GM23248 (cell line): ENCODE measurements around the gene SH3TC1. TPM values are rescaled to one million over a fixed set of nuclear protein-coding genes. Genes with fewer than 3 reads are reported as not detected.
A peak's percentile ranks its signal among the peaks of the same experiment; 100 is the strongest.

Source experiments
- DNase-seq: peaks from one replicate; pipeline ENCODE4 v3.0.0-alpha.2; 2015
- H2AFZ ChIP-seq: fragments of 200-600 bp; sonication (generic); 2 replicates; pipeline ENCODE4 v1.6.1; 2016; ENCODE audit warnings: antibody characterized with exemption
- H3F3A ChIP-seq: fragments of 200-600 bp; sonication (generic); 2 replicates; pipeline ENCODE4 v1.6.1; 2016; ENCODE audit warnings: mild to moderate bottlenecking, antibody characterized with exemption, mixed run types; ENCODE audit not compliant: insufficient read depth
- H3K27ac ChIP-seq: fragments of 200-600 bp; sonication (generic); 2 replicates; pipeline ENCODE4 v1.5.1; 2016; ENCODE audit warnings: mild to moderate bottlenecking
- H3K27me3 ChIP-seq: fragments of 200-600 bp; sonication (generic); replicated peaks from 2 replicates; pipeline ENCODE4 v1.6.1; 2016; ENCODE audit warnings: mild to moderate bottlenecking; ENCODE audit not compliant: insufficient read depth
- H3K36me3 ChIP-seq: fragments of 200-600 bp; sonication (generic); 2 replicates; pipeline ENCODE4 v1.6.1; 2016; ENCODE audit warnings: low read depth, mild to moderate bottlenecking
- H3K4me1 ChIP-seq: fragments of 200-600 bp; sonication (generic); 2 replicates; pipeline ENCODE4 v1.6.1; 2016; ENCODE audit warnings: mild to moderate bottlenecking; ENCODE audit not compliant: insufficient read depth
- H3K4me2 ChIP-seq: fragments of 200-600 bp; sonication (generic); one replicate; pipeline ENCODE4 v1.6.1; 2016; ENCODE audit warnings: mild to moderate bottlenecking; ENCODE audit not compliant: unreplicated experiment
- H3K4me3 ChIP-seq: fragments of 200-600 bp; sonication (generic); 2 replicates; pipeline ENCODE4 v1.5.1; 2016; ENCODE audit warnings: mild to moderate bottlenecking
- H3K79me2 ChIP-seq: fragments of 200-600 bp; sonication (generic); 2 replicates; pipeline ENCODE4 v1.6.1; 2016; ENCODE audit warnings: mild to moderate bottlenecking; ENCODE audit not compliant: insufficient read depth
- H3K9ac ChIP-seq: fragments of 200-600 bp; sonication (generic); 2 replicates; pipeline ENCODE4 v1.6.1; 2016; ENCODE audit warnings: mild to moderate bottlenecking
- H3K9me2 ChIP-seq: fragments of 200-600 bp; sonication (generic); 2 replicates; pipeline ENCODE4 v1.6.1; 2016; ENCODE audit warnings: mixed run types, mild to moderate bottlenecking, moderate library complexity; ENCODE audit not compliant: insufficient read depth
- H3K9me3 ChIP-seq: fragments of 200-600 bp; sonication (generic); one replicate; pipeline ENCODE4 v1.6.1; 2017; ENCODE audit warnings: low read depth
- H4K20me1 ChIP-seq: fragments of 200-600 bp; sonication (generic); 2 replicates; pipeline ENCODE4 v1.6.0; 2016; ENCODE audit not compliant: insufficient read depth
- EZH2 ChIP-seq: fragments of 200-600 bp; sonication (generic); IDR thresholded peaks from 2 replicates; pipeline ENCODE4 v1.6.1; 2018; ENCODE audit warnings: antibody characterized with exemption, mild to moderate bottlenecking; ENCODE audit not compliant: insufficient read depth, poor library complexity, severe bottlenecking
- EZH2phosphoT487 ChIP-seq: fragments of 200-600 bp; sonication (generic); IDR thresholded peaks from 2 replicates; pipeline ENCODE4 v1.6.1; 2018; ENCODE audit warnings: antibody characterized with exemption, moderate library complexity, mild to moderate bottlenecking, low read depth; ENCODE audit not compliant: insufficient read depth
- WGBS, 2 experiments: methylation state at CpG; one replicate each; pipeline ENCODE4 v1.1.6; 2015 to 2017; ENCODE audit warnings: low lambda C conversion rate in 2 of 2, low coverage in 1 of 2; ENCODE audit errors: missing lambda C conversion rate in 2 of 2; 5-methylcytosine and 5-hydroxymethylcytosine counted together
- in situ Hi-C: fragments of 300-500 bp; cut with MboI; formaldehyde crosslinking; loops from 2 replicates; pipeline ENCODE4 v1.15.0; 2020
- polyA plus RNA-seq: library from polyadenylated mRNA; unstranded; fragments of >200 nt; fragmentation: Nextera tagmentation; extraction: Ambion mirVana; gene quantifications from 2 replicates; pipeline ENCODE4 v1.2.1, GENCODE V29; 2016
- total RNA-seq: library from RNA; depleted of rRNA; stranded (reverse); fragments of >200 nt; shearing (Covaris generic); gene quantifications from 2 replicates; pipeline ENCODE4 v1.2.3, GENCODE V29; 2014

The SH3TC1 gene
- total and polyA plus RNA-seq, 2 experiments from 2014 or later, result 2.3 to 6.5 TPM

- no peaks in the 10 kb centered on the region for H3K9me3 ChIP-seq
- 24 to 28% methylated on average over 17 of the region's 17 CpGs for WGBS, 2 experiments
Observed at GRCh38 chr4:8176547-8177399, 22.3 kb upstream of the SH3TC1 start.

GRCh38 chr4:8177552-8177951 is 21.5 kb upstream of the SH3TC1 start:
- no peak for DNase-seq
- Histone ChIP-seq H3K9ac (no peak overlapping the region), H4K20me1 (no peaks in the 10 kb centered on the region), H3K4me3 (no peak overlapping the region), H3F3A (no peaks in the 10 kb centered on the region), H3K27me3 (peaks cover 5% of the 10 kb centered on the region; the same call in 1 of the 2 replicates), H3K27ac (no peak overlapping the region), H3K4me2 (no peak overlapping the region), H2AFZ (no peak overlapping the region), H3K79me2 (no peaks in the 10 kb centered on the region), H3K9me3 (no peaks in the 10 kb centered on the region), H3K4me1 (no peaks in the 10 kb centered on the region), H3K36me3 (no peaks in the 10 kb centered on the region), H3K9me2 (no peaks in the 10 kb centered on the region)
- WGBS, 2 experiments, result 56 to 60% methylated on average over 4 to 6 of the region's 6 CpGs
- in situ Hi-C loops, result no loop called here
- TF ChIP-seq EZH2phosphoT487, result no peak
- TF ChIP-seq EZH2, result no peak

More at GRCh38 chr4:8176547-8177399, 22.3 kb upstream of the SH3TC1 start:
- no peak for TF ChIP-seq EZH2phosphoT487
- TF ChIP-seq EZH2, result no peak
- no peak overlapping the region for H2AFZ ChIP-seq
- no peaks in the 10 kb centered on the region for H3K4me1 ChIP-seq
- no peaks in the 10 kb centered on the region for H3F3A ChIP-seq
- in situ Hi-C loops, result no loop called here
- H3K27ac ChIP-seq, result no peak overlapping the region
- DNase-seq, result peak; percentile 75
- no peaks in the 10 kb centered on the region for H3K9me2 ChIP-seq
- no peaks in the 10 kb centered on the region for H3K79me2 ChIP-seq
- H3K4me2 ChIP-seq, result no peak overlapping the region
- no peak overlapping the region for H3K9ac ChIP-seq
- peaks cover 5% of the 10 kb centered on the region; the same call in 1 of the 2 replicates for H3K27me3 ChIP-seq
- no peak overlapping the region for H3K4me3 ChIP-seq
- H3K36me3 ChIP-seq, result no peaks in the 10 kb centered on the region
- H4K20me1 ChIP-seq, result no peaks in the 10 kb centered on the region

GRCh38 chr4:8177956-8178355 is 21.1 kb upstream of the SH3TC1 start:
- TF ChIP-seq EZH2phosphoT487, result no peak
- TF ChIP-seq EZH2, result no peak
- in situ Hi-C loops, result no loop called here
- WGBS, 2 experiments, result 84 to 90% methylated on average over 11 of the region's 11 CpGs

GRCh38 chr4:8179074-8179473 is 20.0 kb upstream of the SH3TC1 start:
- Histone ChIP-seq H3K27ac (no peak overlapping the region), H3F3A (peaks cover 7% of the 10 kb centered on the region), H3K9me3 (no peaks in the 10 kb centered on the region), H2AFZ (no peak overlapping the region), H3K4me1 (peaks cover 5% of the 10 kb centered on the region; the same call in 1 of the 2 replicates), H3K9me2 (no peaks in the 10 kb centered on the region), H3K36me3 (no peaks in the 10 kb centered on the region), H3K4me3 (no peak overlapping the region), H3K9ac (no peak overlapping the region), H4K20me1 (no peaks in the 10 kb centered on the region), H3K4me2 (no peak overlapping the region), H3K27me3 (peaks cover 5% of the 10 kb centered on the region; the same call in 1 of the 2 replicates), H3K79me2 (no peaks in the 10 kb centered on the region)
- no peak for TF ChIP-seq EZH2phosphoT487
- TF ChIP-seq EZH2, result no peak
- WGBS, 2 experiments, result 72 to 75% methylated on average over 10 of the region's 10 CpGs
- in situ Hi-C loops, result no loop called here
- DNase-seq, result no peak

More at GRCh38 chr4:8177956-8178355, 21.1 kb upstream of the SH3TC1 start:
- Histone ChIP-seq H3K36me3 (no peaks in the 10 kb centered on the region), H3F3A (no peaks in the 10 kb centered on the region), H3K4me1 (peaks cover 2% of the 10 kb centered on the region; the same call in 1 of the 2 replicates), H2AFZ (no peak overlapping the region), H3K9me3 (no peaks in the 10 kb centered on the region), H3K4me2 (no peak overlapping the region), H3K27ac (no peak overlapping the region), H3K9me2 (no peaks in the 10 kb centered on the region), H4K20me1 (no peaks in the 10 kb centered on the region), H3K27me3 (peaks cover 5% of the 10 kb centered on the region; the same call in 1 of the 2 replicates), H3K4me3 (no peak overlapping the region), H3K79me2 (no peaks in the 10 kb centered on the region), H3K9ac (no peak overlapping the region)
- DNase-seq, result no peak
